HG03175 (cell line): ENCODE measurements around the gene XPOT.

Experiments used
- ATAC-seq: cut with Tn5 transposase; IDR thresholded peaks from one replicate; pipeline ENCODE4 v1.9.1; 2021; ENCODE audit warnings: mild to moderate bottlenecking, moderate library complexity; ENCODE audit not compliant: unreplicated experiment

XPOT gene

GRCh38 chr12:64413884-64414283, 9.7 kb downstream of the XPOT start:
- ATAC-seq, result no peak

- no peak for ATAC-seq
Measured at GRCh38 chr12:64418209-64418608, 14.0 kb downstream of the XPOT start.

GRCh38 chr12:64419696-64420095, 15.5 kb downstream of the XPOT start:
- ATAC-seq, result no peak

- ATAC-seq, result no peak
Measured at GRCh38 chr12:64427988-64428387, 23.8 kb downstream of the XPOT start.

- ATAC-seq, result no peak
Measured at GRCh38 chr12:64428956-64429355, 24.8 kb downstream of the XPOT start.

- ATAC-seq, result no peak
Measured at GRCh38 chr12:64430886-64431285, 26.7 kb downstream of the XPOT start.

GRCh38 chr12:64431791-64432190, 27.6 kb downstream of the XPOT start:
- ATAC-seq, result no peak

GRCh38 chr12:64433915-64434314, 29.7 kb downstream of the XPOT start:
- no peak for ATAC-seq

- no peak for ATAC-seq
Measured at GRCh38 chr12:64440100-64440499, 35.9 kb downstream of the XPOT start.

GRCh38 chr12:64445490-64445889, 41.3 kb downstream of the XPOT start:
- ATAC-seq, result no peak

GRCh38 chr12:64446295-64446694, 42.1 kb downstream of the XPOT start:
- ATAC-seq, result no peak

- ATAC-seq, result no peak
Measured at GRCh38 chr12:64450057-64450640, 46.0 kb downstream of the XPOT start.

GRCh38 chr12:64450711-64451486, 46.7 kb downstream of the XPOT start:
- ATAC-seq, result no peak

GRCh38 chr12:64451687-64452558, 47.7 kb downstream of the XPOT start, which contains the start of gene TBK1:
TBK1 (plus strand) TSS chr12:64452120; CDS start chr12:64455871, 3,751 bp downstream.
- ATAC-seq, result peak; percentile 90

GRCh38 chr12:64452559-64453329, 48.6 kb downstream of the XPOT start:
- ATAC-seq, result no peak

- ATAC-seq, result no peak
Measured at GRCh38 chr12:64455506-64455905, 51.3 kb downstream of the XPOT start.

GRCh38 chr12:64456119-64456518, 51.9 kb downstream of the XPOT start:
- ATAC-seq, result no peak

- no peak for ATAC-seq
Measured at GRCh38 chr12:64457032-64457431, 52.8 kb downstream of the XPOT start.

- no peak for ATAC-seq
Measured at GRCh38 chr12:64457466-64457865, 53.3 kb downstream of the XPOT start.

- no peak for ATAC-seq
Measured at GRCh38 chr12:64457923-64458322, 53.7 kb downstream of the XPOT start.

- ATAC-seq, result peak; percentile 56
Measured at GRCh38 chr12:64459394-64459891, 55.3 kb downstream of the XPOT start.
